ENCODE results near the gene PIH1D1.

PIH1D1 gene

GRCh38 chr19:49434907-49435583, 16.6 kb downstream of the PIH1D1 start:
- DNase-seq (ENCODE audit: low spot score): no peak

- no peak for DNase-seq (ENCODE audit: low spot score)
Observed at GRCh38 chr19:49433240-49433901, 18.2 kb downstream of the PIH1D1 start.

- DNase-seq (ENCODE audit: low spot score): no peak
Observed at GRCh38 chr19:49432141-49433073, 19.2 kb downstream of the PIH1D1 start.

- DNase-seq (ENCODE audit: low spot score): no peak
Observed at GRCh38 chr19:49431330-49431749, 20.3 kb downstream of the PIH1D1 start.

- no peak for DNase-seq (ENCODE audit: low spot score)
Observed at GRCh38 chr19:49430678-49431329, 20.8 kb downstream of the PIH1D1 start.

- DNase-seq (ENCODE audit: low spot score): no peak
Observed at GRCh38 chr19:49430172-49430677, 21.4 kb downstream of the PIH1D1 start.

- DNase-seq (ENCODE audit: low spot score): no peak
Observed at GRCh38 chr19:49428547-49429451, 22.8 kb downstream of the PIH1D1 start.

GRCh38 chr19:49427855-49428546, 23.6 kb downstream of the PIH1D1 start:
- no peak for DNase-seq (ENCODE audit: low spot score)

GRCh38 chr19:49427339-49427738, 24.3 kb downstream of the PIH1D1 start:
- no peak for DNase-seq (ENCODE audit: low spot score)

GRCh38 chr19:49425922-49426592, 25.6 kb downstream of the PIH1D1 start:
- no peak for DNase-seq (ENCODE audit: low spot score)

- DNase-seq (ENCODE audit: low spot score): no peak
Observed at GRCh38 chr19:49425178-49425577, 26.4 kb downstream of the PIH1D1 start, which contains the start of gene GFY. Gene GFY (plus strand): TSS chr19:49425388. CDS start chr19:49426431, 1,043 bp downstream.

- DNase-seq (ENCODE audit: low spot score): no peak
Observed at GRCh38 chr19:49423985-49424303, 27.7 kb downstream of the PIH1D1 start.

- DNase-seq (ENCODE audit: low spot score): no peak
Observed at GRCh38 chr19:49423071-49423984, 28.3 kb downstream of the PIH1D1 start, which contains the start of gene PTH2. Gene PTH2 (minus strand): TSS chr19:49423441. CDS start chr19:49423339, 102 bp downstream.

GRCh38 chr19:49422407-49423070, 29.1 kb downstream of the PIH1D1 start:
- DNase-seq (ENCODE audit: low spot score): no peak

GRCh38 chr19:49421878-49422202, 29.8 kb downstream of the PIH1D1 start:
- no peak for DNase-seq (ENCODE audit: low spot score)

- DNase-seq (ENCODE audit: low spot score): no peak
Observed at GRCh38 chr19:49421039-49421877, 30.4 kb downstream of the PIH1D1 start.

- no peak for DNase-seq (ENCODE audit: low spot score)
Observed at GRCh38 chr19:49420227-49420626, 31.4 kb downstream of the PIH1D1 start.

Measured in left forelimb (tissue), 1 donor.